ENCODE measurements around the gene TMEM18. TPM values are rescaled to one million over a fixed set of nuclear protein-coding genes. Genes with fewer than 3 reads are reported as not detected.

Gene TMEM18
- total RNA-seq, 4 donors from 2014 or later = 7.3 to 23.7 (median 17.8) TPM

DNA sequence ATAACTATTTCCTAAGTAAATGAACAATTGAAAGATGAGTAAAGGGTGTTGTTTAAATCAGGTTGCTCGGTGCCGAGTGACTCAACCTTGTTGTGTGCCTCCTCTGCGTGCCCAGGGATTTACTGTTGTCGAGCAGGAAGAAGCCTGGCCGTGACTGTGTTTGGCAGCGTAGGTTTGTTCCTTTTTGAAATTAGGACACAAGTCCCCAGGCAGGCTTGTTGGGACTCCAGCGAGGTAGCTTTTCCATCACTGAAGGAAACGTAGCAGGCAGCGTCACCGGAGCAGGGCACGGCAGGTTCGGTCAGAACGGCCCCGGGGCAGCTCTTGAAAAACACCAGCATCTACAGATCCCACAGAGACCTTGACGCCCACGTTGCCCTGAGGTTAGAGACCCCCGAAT is 48.6 kb downstream of the TMEM18 start:
- WGBS, 2 donors = 35 to 44% methylated on average over 10 to 12 of the region's 17 CpGs
- peak overlapping the region in 3 of 4 donors; percentile 17 to 39 (median 28) for H3K4me3 ChIP-seq
- DNase-seq = no peak

GRCh38 chr2:627926-628560 is 49.2 kb downstream of the TMEM18 start:
- Histone ChIP-seq H3K27me3 (no peaks in the 10 kb centered on the region), H3K4me1 (peaks cover 0 to 32% (median 0%) of the 10 kb centered on the region in 3 donors), H3K27ac (peak overlapping the region; percentile 40 to 70 (median 54)), H3K9me3 (no peaks in the 10 kb centered on the region), H3K36me3 (no peaks in the 10 kb centered on the region), H3K4me3 (no peak overlapping the region)
- intact Hi-C loops (cut with DNase I) = no loop called here
- 77 to 82% methylated on average over 13 of the region's 13 CpGs for WGBS, 2 donors
- TF ChIP-seq POLR2A (IDR thresholded peaks at IDR 0.05) = no peak
- TF ChIP-seq CTCF (IDR thresholded peaks at IDR 0.05) = no peak
- no peak for DNase-seq

More for the DNA sequence above, 48.6 kb downstream of the TMEM18 start:
- intact Hi-C loops (cut with DNase I) = no loop called here
- Histone ChIP-seq H3K9me3 (no peaks in the 10 kb centered on the region), H3K27me3 (no peaks in the 10 kb centered on the region), H3K27ac (peak overlapping the region; percentile 74 to 87 (median 78)), H3K4me1 (peaks cover 0 to 32% (median 0%) of the 10 kb centered on the region in 3 donors), H3K36me3 (no peaks in the 10 kb centered on the region)
- TF ChIP-seq POLR2A (IDR thresholded peaks at IDR 0.05) = no peak
- no peak for TF ChIP-seq CTCF (IDR thresholded peaks at IDR 0.05)

DNA sequence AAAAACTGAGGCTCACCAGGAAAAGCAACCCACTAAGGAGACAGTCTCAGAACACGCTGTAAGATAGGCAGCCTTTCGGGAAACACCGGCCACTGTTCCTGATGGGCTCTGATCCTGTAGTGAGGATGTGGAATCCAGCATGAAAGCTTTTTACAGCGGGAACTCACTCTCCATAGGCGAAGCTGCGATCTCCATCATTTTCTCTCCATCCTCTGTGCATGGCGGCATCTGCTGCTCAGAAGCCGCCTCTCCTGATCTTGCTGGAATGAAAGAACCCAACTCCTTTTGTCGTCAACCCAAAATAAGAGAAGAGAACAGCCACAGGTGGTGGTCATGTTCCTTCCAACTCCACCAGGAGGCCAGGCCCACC is 49.9 kb downstream of the TMEM18 start:
- H3K4me3 ChIP-seq = no peak overlapping the region
- H3K9me3 ChIP-seq = no peaks in the 10 kb centered on the region
- intact Hi-C loops (cut with DNase I) = no loop called here
- no peaks in the 10 kb centered on the region for H3K27me3 ChIP-seq
- no peak for DNase-seq
- peaks cover 0 to 32% (median 0%) of the 10 kb centered on the region in 3 donors for H3K4me1 ChIP-seq
- WGBS, 2 donors = 92% methylated on average over 9 of the region's 9 CpGs
- H3K27ac ChIP-seq = no peak overlapping the region
- no peak for TF ChIP-seq POLR2A (IDR thresholded peaks at IDR 0.05)
- TF ChIP-seq CTCF (IDR thresholded peaks at IDR 0.05) = no peak
- no peaks in the 10 kb centered on the region for H3K36me3 ChIP-seq

GRCh38 chr2:626491-627339 is 50.5 kb downstream of the TMEM18 start:
- Histone ChIP-seq H3K27me3 (no peaks in the 10 kb centered on the region), H3K4me3 (no peak overlapping the region), H3K27ac (peak overlapping the region in 1 of 4 donors; percentile 54), H3K4me1 (peaks cover 0 to 32% (median 0%) of the 10 kb centered on the region in 3 donors), H3K36me3 (no peaks in the 10 kb centered on the region), H3K9me3 (no peaks in the 10 kb centered on the region)
- TF ChIP-seq POLR2A (IDR thresholded peaks at IDR 0.05) (no peak), CTCF (IDR thresholded peaks at IDR 0.05) (no peak)
- WGBS, 2 donors = 84 to 85% methylated on average over 10 to 11 of the region's 14 CpGs
- DNase-seq = no peak
- intact Hi-C loops (cut with DNase I) = no loop called here
